OCI-LY7 (cell line): Measurements from ENCODE around the gene NSMCE1.

Experiments
- CTCF ChIP-seq: fragments of 200-600 bp; sonication (generic); conservative IDR thresholded peaks from 2 replicates; pipeline ENCODE4 v1.5.1; 2014; ENCODE audit warnings: mild to moderate bottlenecking, antibody characterized with exemption, low read length, moderate library complexity, mixed read lengths
- EZH2phosphoT487 ChIP-seq: fragments of 200-600 bp; sonication (generic); IDR thresholded peaks from 2 replicates; pipeline ENCODE4 v1.6.1; 2018; ENCODE audit warnings: low read depth, borderline replicate concordance, mild to moderate bottlenecking, mixed run types, antibody characterized with exemption, low read length, moderate library complexity, mixed read lengths

- TF ChIP-seq CTCF (no peak), EZH2phosphoT487 (no peak)
Measured at GRCh38 chr16:27257271-27257670, 11.3 kb downstream of the NSMCE1 start.
